ENCODE data around the gene TRPC4AP.

The TRPC4AP gene

GRCh38 chr20:35001596-35002362, 90.8 kb downstream of the TRPC4AP start:
- DNase-seq (ENCODE audit: low read depth): no peak
- H3K4me3 ChIP-seq (ENCODE audit: control insufficient read depth, low read depth, low read length): no peak overlapping the region
- peak; percentile 43 for TF ChIP-seq CTCF (conservative IDR thresholded peaks at IDR 0.05; ENCODE audit: control insufficient read depth, insufficient read depth, low read depth, low read length)

- no peak for DNase-seq (ENCODE audit: low read depth)
- TF ChIP-seq CTCF (conservative IDR thresholded peaks at IDR 0.05; ENCODE audit: control insufficient read depth, insufficient read depth, low read depth, low read length): no peak
- no peak overlapping the region for H3K4me3 ChIP-seq (ENCODE audit: control insufficient read depth, low read depth, low read length)
Observed at GRCh38 chr20:35000922-35001595, 91.5 kb downstream of the TRPC4AP start.

- no peak overlapping the region for H3K4me3 ChIP-seq (ENCODE audit: control insufficient read depth, low read depth, low read length)
- DNase-seq (ENCODE audit: low read depth): no peak
- TF ChIP-seq CTCF (conservative IDR thresholded peaks at IDR 0.05; ENCODE audit: control insufficient read depth, insufficient read depth, low read depth, low read length): no peak
Observed at GRCh38 chr20:35000311-35000921, 92.2 kb downstream of the TRPC4AP start.

- DNase-seq (ENCODE audit: low read depth): no peak
- TF ChIP-seq CTCF (conservative IDR thresholded peaks at IDR 0.05; ENCODE audit: control insufficient read depth, insufficient read depth, low read depth, low read length): no peak
- no peak overlapping the region for H3K4me3 ChIP-seq (ENCODE audit: control insufficient read depth, low read depth, low read length)
Observed at GRCh38 chr20:34999782-35000181, 92.8 kb downstream of the TRPC4AP start.

- no peak for TF ChIP-seq CTCF (conservative IDR thresholded peaks at IDR 0.05; ENCODE audit: control insufficient read depth, insufficient read depth, low read depth, low read length)
- H3K4me3 ChIP-seq (ENCODE audit: control insufficient read depth, low read depth, low read length): no peak overlapping the region
- DNase-seq (ENCODE audit: low read depth): no peak
Observed at GRCh38 chr20:34999021-34999451, 93.6 kb downstream of the TRPC4AP start.

GRCh38 chr20:34998331-34998950, 94.2 kb downstream of the TRPC4AP start:
- no peak for TF ChIP-seq CTCF (conservative IDR thresholded peaks at IDR 0.05; ENCODE audit: control insufficient read depth, insufficient read depth, low read depth, low read length)
- no peak overlapping the region for H3K4me3 ChIP-seq (ENCODE audit: control insufficient read depth, low read depth, low read length)
- no peak for DNase-seq (ENCODE audit: low read depth)
